Sigmoid colon (tissue), 4 donors: ENCODE measurements around the gene WNT3.

ENCODE experiments used
- CTCF ChIP-seq, 4 experiments: fragments of 450-650 bp in 3 of 4; fragments of 200-600 bp in 1 of 4; IDR thresholded peaks; one replicate each; pipeline ENCODE4 v1.5.1; 2016 to 2019; ENCODE audit warnings: antibody characterized with exemption in 4 of 4, mild to moderate bottlenecking in 3 of 4, moderate library complexity in 2 of 4
- POLR2AphosphoS5 ChIP-seq, 4 donors: sonication (generic); formaldehyde crosslinking; IDR thresholded peaks; one replicate each; pipeline ENCODE4 v1.6.1; 2017; ENCODE audit warnings: antibody characterized with exemption in 4 of 4

GRCh38 chr17:46823657-46824056 is 5.2 kb upstream of the WNT3 start:
- TF ChIP-seq CTCF (IDR thresholded peaks at IDR 0.05) (no peak), POLR2AphosphoS5 (IDR thresholded peaks at IDR 0.05) (no peak)
